GM12874 (cell line): ENCODE measurements around the gene NFKBIB.

Source experiments
- TF ChIP-seq, protein P1 (sequence below): IDR thresholded peaks from 2 replicates; pipeline ENCODE4 v1.5.1; 2011; ENCODE audit warnings: low read depth, mild to moderate bottlenecking, control low read depth, low read length, moderate library complexity; ENCODE audit not compliant: insufficient read depth

Gene NFKBIB

GRCh38 chr19:38921420-38922274 lies 21.9 kb downstream of the NFKBIB start:
- TF ChIP-seq, protein P1, sequence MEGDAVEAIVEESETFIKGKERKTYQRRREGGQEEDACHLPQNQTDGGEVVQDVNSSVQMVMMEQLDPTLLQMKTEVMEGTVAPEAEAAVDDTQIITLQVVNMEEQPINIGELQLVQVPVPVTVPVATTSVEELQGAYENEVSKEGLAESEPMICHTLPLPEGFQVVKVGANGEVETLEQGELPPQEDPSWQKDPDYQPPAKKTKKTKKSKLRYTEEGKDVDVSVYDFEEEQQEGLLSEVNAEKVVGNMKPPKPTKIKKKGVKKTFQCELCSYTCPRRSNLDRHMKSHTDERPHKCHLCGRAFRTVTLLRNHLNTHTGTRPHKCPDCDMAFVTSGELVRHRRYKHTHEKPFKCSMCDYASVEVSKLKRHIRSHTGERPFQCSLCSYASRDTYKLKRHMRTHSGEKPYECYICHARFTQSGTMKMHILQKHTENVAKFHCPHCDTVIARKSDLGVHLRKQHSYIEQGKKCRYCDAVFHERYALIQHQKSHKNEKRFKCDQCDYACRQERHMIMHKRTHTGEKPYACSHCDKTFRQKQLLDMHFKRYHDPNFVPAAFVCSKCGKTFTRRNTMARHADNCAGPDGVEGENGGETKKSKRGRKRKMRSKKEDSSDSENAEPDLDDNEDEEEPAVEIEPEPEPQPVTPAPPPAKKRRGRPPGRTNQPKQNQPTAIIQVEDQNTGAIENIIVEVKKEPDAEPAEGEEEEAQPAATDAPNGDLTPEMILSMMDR: no peak

DNA sequence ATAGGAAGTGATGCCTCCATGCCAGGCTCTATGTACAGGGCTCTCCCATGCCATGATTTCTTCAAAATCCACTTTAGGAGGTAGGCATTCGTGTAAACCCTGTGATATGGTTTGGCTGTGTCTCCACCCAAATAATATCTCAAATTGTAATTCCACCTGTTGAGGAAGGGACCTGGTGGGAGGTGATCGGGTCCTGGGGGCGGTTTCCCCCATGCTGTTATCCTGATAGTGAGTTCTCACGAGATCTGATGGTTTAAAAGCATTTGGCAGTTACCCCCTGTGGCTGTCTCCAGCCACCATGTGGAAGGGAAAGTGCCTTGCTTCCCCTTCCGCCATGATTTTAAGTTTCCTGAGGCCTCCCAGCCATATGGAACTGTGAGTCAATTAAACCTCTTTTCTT lies 22.7 kb downstream of the NFKBIB start:
- TF ChIP-seq, protein P1: no peak

GRCh38 chr19:38924388-38924787 lies 24.6 kb downstream of the NFKBIB start:
- TF ChIP-seq, protein P1: no peak

DNA sequence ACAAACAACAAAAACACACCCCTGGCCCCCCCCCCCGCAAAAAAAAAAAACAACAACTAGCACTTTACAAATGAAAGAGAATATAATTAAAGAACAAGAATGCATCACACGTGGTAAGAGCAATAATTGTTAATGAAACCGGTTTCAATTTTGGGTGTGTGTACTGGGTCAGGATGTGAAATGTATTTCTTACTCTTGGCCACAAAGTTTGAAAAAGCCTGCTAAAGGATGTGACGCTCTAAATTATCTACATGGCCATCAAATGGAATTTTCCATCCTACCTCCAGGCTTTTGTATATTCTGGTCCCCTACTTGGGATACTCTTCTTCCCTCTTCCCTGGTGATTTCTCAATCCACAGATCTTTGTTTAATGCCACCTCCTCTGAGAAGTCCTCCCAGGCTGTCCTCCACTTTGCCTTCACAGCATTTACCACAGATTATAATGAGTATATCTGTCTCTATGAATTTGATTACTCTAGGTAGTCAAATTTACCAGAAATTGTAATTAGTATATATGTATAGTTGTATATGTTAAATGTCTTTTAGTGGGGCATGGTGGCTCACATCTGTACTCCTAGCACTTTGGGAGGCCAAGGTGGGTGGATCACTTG lies 28.7 kb downstream of the NFKBIB start:
- TF ChIP-seq, protein P1: no peak

DNA sequence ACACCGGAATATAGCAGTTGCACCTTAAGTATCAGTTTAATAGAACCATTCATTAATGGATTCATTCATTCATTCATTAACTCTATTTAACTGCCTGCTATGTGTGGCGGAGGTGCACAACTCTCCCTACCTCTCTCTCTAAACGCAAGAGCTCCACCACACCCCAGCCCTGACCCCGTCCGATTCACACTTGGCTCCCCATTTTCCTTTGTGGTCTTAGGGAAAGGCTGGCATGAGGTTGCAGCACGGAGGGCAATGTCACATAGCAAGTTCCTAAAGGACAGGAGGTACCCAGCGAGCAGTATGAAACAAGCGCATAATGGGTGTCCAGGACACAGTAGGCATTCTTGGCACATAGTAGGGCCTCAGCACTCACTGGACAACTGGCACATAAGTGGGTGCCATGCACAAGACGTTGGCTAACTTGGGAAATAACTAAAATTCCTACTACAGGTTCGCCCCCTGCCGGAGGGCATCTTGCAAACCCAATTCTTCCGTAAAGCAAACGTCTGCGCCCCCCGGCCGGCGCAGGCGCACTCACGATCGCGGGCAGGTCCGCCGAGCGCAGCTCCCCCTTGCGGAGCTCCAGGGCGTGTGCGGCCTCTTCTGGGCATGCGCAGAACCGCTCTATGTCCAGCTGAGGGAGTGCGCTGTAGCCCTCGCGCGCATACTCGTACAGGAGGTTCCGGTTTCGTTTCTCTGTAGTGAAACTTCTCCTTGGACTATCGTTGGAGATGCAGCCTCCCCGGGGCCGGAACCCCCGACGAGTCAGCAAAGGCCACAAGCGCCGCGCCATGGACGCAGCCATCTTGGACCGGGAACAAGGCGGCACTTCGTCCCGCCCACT lies 30.4 kb downstream of the NFKBIB start, which contains the start of gene SARS2:
Gene SARS2, minus strand, starts transcription at position 835 of the 847 bp plus-strand sequence. Its CDS starts 27 bp downstream, at position 808.
- TF ChIP-seq, protein P1: peak; percentile 99

DNA sequence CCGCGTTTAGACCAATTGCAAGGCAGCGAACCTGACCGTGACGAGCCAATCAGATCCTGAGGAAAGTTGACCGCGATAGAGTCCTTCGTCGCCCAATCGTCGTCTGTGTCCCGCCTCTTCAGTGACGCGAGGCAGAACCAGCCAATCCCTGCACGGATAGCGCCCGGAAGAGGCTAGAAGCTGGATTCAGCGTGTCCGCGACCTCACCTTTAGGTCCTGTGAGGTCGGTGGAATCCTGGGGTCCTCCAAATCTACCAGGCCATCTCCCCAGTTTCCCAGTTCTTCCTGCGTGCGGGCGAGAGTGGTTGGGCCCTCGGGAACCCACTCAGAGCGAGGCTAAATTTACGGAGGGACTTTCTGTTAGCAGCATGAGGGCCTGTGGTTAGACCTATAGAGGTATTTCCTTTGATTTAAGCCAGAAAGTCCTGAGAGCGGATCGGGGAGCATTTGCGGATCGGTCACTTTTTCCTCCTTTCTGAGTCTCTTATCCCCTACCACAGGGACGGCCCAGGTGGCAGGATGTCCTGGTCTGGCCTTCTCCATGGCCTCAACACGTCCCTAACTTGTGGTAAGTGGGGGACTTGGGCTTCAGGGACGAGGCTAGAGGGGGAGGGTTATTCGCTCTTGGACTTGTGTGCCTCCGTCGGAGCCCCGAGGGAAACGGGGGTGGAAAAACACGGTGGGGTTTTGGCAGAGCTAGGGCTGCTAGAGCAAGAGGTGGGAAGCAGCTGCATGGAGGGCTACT lies 31.2 kb downstream of the NFKBIB start, which contains the start of gene MRPS12:
Gene MRPS12, plus strand, starts transcription at position 169 of the 745 bp plus-strand sequence. Its CDS starts 351 bp downstream, at position 520.
- TF ChIP-seq, protein P1: no peak
